Parathyroid adenoma (tissue), 2 donors: Measurements from ENCODE around the gene NKX2-3.

Experiments
- H2AFZ ChIP-seq: fragments of 300-600 bp; sonication (generic); one replicate; pipeline ENCODE4 v1.7.0; 2017; ENCODE audit warnings: antibody characterized with exemption, mild to moderate bottlenecking
- H3K27ac ChIP-seq: fragments of 300-600 bp; sonication (generic); one replicate; pipeline ENCODE4 v1.7.0; 2017
- H3K27me3 ChIP-seq: fragments of 300-600 bp; sonication (generic); one replicate; pipeline ENCODE4 v1.7.0; 2017; ENCODE audit warnings: low read length; ENCODE audit not compliant: control insufficient read depth, insufficient read depth
- H3K36me3 ChIP-seq: fragments of 300-600 bp; sonication (generic); one replicate; pipeline ENCODE4 v1.7.0; 2017; ENCODE audit warnings: low read length; ENCODE audit not compliant: control insufficient read depth, insufficient read depth
- H3K4me1 ChIP-seq: fragments of 300-600 bp; sonication (generic); one replicate; pipeline ENCODE4 v1.7.0; 2017; ENCODE audit warnings: control low read depth
- H3K4me2 ChIP-seq: fragments of 300-600 bp; sonication (generic); one replicate; pipeline ENCODE4 v1.7.0; 2017; ENCODE audit warnings: low read length
- H3K4me3 ChIP-seq: fragments of 300-600 bp; sonication (generic); one replicate; pipeline ENCODE4 v1.7.0; 2017; ENCODE audit warnings: low read depth, low read length
- H3K79me2 ChIP-seq: fragments of 300-600 bp; sonication (generic); one replicate; pipeline ENCODE4 v1.7.0; 2017; ENCODE audit warnings: control low read depth
- H3K9ac ChIP-seq: fragments of 300-600 bp; sonication (generic); one replicate; pipeline ENCODE4 v1.7.0; 2017; ENCODE audit warnings: mild to moderate bottlenecking
- H3K9me3 ChIP-seq: fragments of 300-600 bp; sonication (generic); one replicate; pipeline ENCODE4 v1.7.0; 2017; ENCODE audit warnings: low read length; ENCODE audit not compliant: control insufficient read depth
- CTCF ChIP-seq: fragments of 300-600 bp; sonication (generic); IDR thresholded peaks from one replicate; pipeline ENCODE4 v1.7.0; 2017; ENCODE audit warnings: antibody characterized with exemption, mild to moderate bottlenecking
- donor health status: primary hyperparathyroidism.

The NKX2-3 gene

GRCh38 chr10:99558708-99559107 lies 26.0 kb downstream of the NKX2-3 start:
- Histone ChIP-seq H3K4me3 (no peak overlapping the region), H3K27ac (no peak overlapping the region), H3K79me2 (no peaks in the 10 kb centered on the region), H3K4me2 (no peak overlapping the region), H2AFZ (no peak overlapping the region), H3K9me3 (no peaks in the 10 kb centered on the region), H3K4me1 (no peaks in the 10 kb centered on the region), H3K27me3 (no peaks in the 10 kb centered on the region), H3K9ac (no peak overlapping the region), H3K36me3 (no peaks in the 10 kb centered on the region)
- no peak for TF ChIP-seq CTCF

- Histone ChIP-seq H3K27me3 (no peaks in the 10 kb centered on the region), H2AFZ (no peak overlapping the region), H3K4me2 (no peak overlapping the region), H3K36me3 (no peaks in the 10 kb centered on the region), H3K4me1 (no peaks in the 10 kb centered on the region), H3K9ac (no peak overlapping the region), H3K79me2 (no peaks in the 10 kb centered on the region), H3K9me3 (no peaks in the 10 kb centered on the region), H3K27ac (no peak overlapping the region), H3K4me3 (no peak overlapping the region)
- peak; percentile 62 for TF ChIP-seq CTCF
These were observed 27.8 kb downstream of the NKX2-3 start for GRCh38 chr10:99560277-99561126.

- Histone ChIP-seq H3K4me2 (no peak overlapping the region), H3K27ac (no peak overlapping the region), H3K4me3 (no peak overlapping the region), H3K4me1 (no peaks in the 10 kb centered on the region), H2AFZ (no peak overlapping the region), H3K9ac (no peak overlapping the region), H3K9me3 (no peaks in the 10 kb centered on the region), H3K27me3 (no peaks in the 10 kb centered on the region), H3K36me3 (no peaks in the 10 kb centered on the region), H3K79me2 (no peaks in the 10 kb centered on the region)
- no peak for TF ChIP-seq CTCF
These were observed 29.9 kb downstream of the NKX2-3 start for GRCh38 chr10:99562631-99563030.

GRCh38 chr10:99564361-99564760 lies 31.6 kb downstream of the NKX2-3 start:
- no peaks in the 10 kb centered on the region for H3K36me3 ChIP-seq
- no peaks in the 10 kb centered on the region for H3K4me1 ChIP-seq
- H2AFZ ChIP-seq, result no peak overlapping the region
- H3K9me3 ChIP-seq, result no peaks in the 10 kb centered on the region
- no peak overlapping the region for H3K27ac ChIP-seq
- H3K4me2 ChIP-seq, result no peak overlapping the region
- H3K27me3 ChIP-seq, result no peaks in the 10 kb centered on the region
- H3K79me2 ChIP-seq, result no peaks in the 10 kb centered on the region
- no peak overlapping the region for H3K9ac ChIP-seq
- H3K4me3 ChIP-seq, result no peak overlapping the region
- no peak for TF ChIP-seq CTCF

- Histone ChIP-seq H3K4me3 (no peak overlapping the region), H3K4me1 (no peaks in the 10 kb centered on the region), H3K9ac (no peak overlapping the region), H3K4me2 (no peak overlapping the region), H3K27me3 (no peaks in the 10 kb centered on the region), H3K9me3 (no peaks in the 10 kb centered on the region), H3K36me3 (no peaks in the 10 kb centered on the region), H2AFZ (no peak overlapping the region), H3K27ac (no peak overlapping the region), H3K79me2 (no peaks in the 10 kb centered on the region)
- no peak for TF ChIP-seq CTCF
These were observed 32.4 kb downstream of the NKX2-3 start for GRCh38 chr10:99565166-99565565.
